Uterus (tissue), 4 donors: ENCODE results near the gene SURF2. TPM values are rescaled to one million over a fixed set of nuclear protein-coding genes. Genes with fewer than 3 reads are reported as not detected.
A peak's percentile ranks its signal among the peaks of the same experiment; 100 is the strongest.

Source experiments
- DNase-seq, 2 donors: peaks; one replicate each; pipeline ENCODE4 v3.0.0-alpha.2; 2019 to 2020
- H3K27ac ChIP-seq, 2 donors: fragments of 200-600 bp; sonication (generic); 1 replicate in 1 of 2; 2 replicates in 1 of 2; pipeline ENCODE4 v1.5.1; 2016 to 2018
- H3K27me3 ChIP-seq, 2 donors: fragments of 200-600 bp; sonication (generic); one replicate each; pipeline ENCODE4 v1.5.1; 2018 to 2019; ENCODE audit warnings: control low read depth in 1 of 2
- H3K36me3 ChIP-seq, 2 donors: fragments of 200-600 bp; sonication (generic); one replicate each; pipeline ENCODE4 v1.5.1; 2019; ENCODE audit warnings: control low read depth in 1 of 2
- H3K4me1 ChIP-seq, 2 donors: fragments of 200-600 bp; sonication (generic); one replicate each; pipeline ENCODE4 v1.5.1; 2018 to 2019; ENCODE audit warnings: control low read depth in 1 of 2
- H3K4me3 ChIP-seq, 2 donors: fragments of 200-600 bp; sonication (generic); 1 replicate in 1 of 2; 2 replicates in 1 of 2; pipeline ENCODE4 v1.5.1; 2018 to 2019; ENCODE audit warnings: mild to moderate bottlenecking in 1 of 2
- H3K9me3 ChIP-seq, 2 donors: fragments of 200-600 bp; sonication (generic); one replicate each; pipeline ENCODE4 v1.5.1; 2019; ENCODE audit warnings: control low read depth in 1 of 2
- POLR2A ChIP-seq, 2 donors: fragments of 450-650 bp; IDR thresholded peaks; one replicate each; pipeline ENCODE4 v1.6.1; 2016; ENCODE audit warnings: antibody characterized with exemption in 2 of 2, mild to moderate bottlenecking in 1 of 2, moderate library complexity in 1 of 2
- intact Hi-C: fragments of 100-400 bp; cut with DNase I; formaldehyde crosslinking; loops from one replicate; pipeline ENCODE4 v1.15.1; 2023; ENCODE audit warnings: low total_unique reads
- total RNA-seq, 4 donors: library from RNA; depleted of rRNA in 3 of 4; stranded (reverse); fragments of >200 nt in 3 of 4; gene quantifications; one replicate each; pipeline versions ENCODE4 v1.1.0 to v1.2.4, GENCODE V29; 2014 to 2023
- TF ChIP-seq, protein P1 (sequence below), 4 experiments: fragments of 200-600 bp in 2 of 4; fragments of 450-650 bp in 2 of 4; sonication (generic) in 2 of 4; IDR thresholded peaks; one replicate each; pipeline ENCODE4 v1.5.1; 2016 to 2019; ENCODE audit warnings: antibody characterized with exemption in 4 of 4, mild to moderate bottlenecking in 2 of 4, moderate library complexity in 1 of 4
- donor health status: DM: yes; HTN: yes; CAD: no.

The SURF2 gene
- total RNA-seq, 4 donors from 2014 or later, result 0.51 to 15.3 (median 5.9) TPM; not detected in 1

DNA sequence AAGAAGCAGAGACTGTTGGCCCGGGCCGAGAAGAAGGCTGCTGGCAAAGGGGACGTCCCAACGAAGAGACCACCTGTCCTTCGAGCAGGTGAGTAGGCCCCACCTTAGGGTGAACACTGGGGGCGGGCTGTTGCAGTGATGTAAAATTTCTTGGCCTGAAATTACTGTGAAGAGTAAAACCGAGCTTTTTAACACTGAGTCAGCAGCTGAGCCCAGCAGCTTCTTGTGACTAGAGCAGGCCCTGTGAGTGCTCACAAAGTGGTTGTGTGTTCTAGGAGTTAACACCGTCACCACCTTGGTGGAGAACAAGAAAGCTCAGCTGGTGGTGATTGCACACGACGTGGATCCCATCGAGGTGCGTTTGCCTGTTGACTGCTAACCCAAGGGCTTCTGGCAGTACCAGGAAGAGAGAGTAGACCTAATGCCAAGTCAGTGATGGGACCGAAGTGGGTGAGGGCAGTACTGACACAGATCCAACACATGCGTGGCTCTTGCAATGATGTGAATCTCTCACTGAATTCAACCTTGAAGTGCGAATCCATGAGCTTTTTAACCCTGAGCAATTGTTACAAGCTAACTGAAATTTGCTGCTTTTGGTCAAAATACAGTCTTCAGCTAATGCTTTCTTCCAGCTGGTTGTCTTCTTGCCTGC, 6.3 kb upstream of the SURF2 start:
- Histone ChIP-seq H3K27ac (no peak overlapping the region), H3K4me3 (no peak overlapping the region), H3K36me3 (no peaks in the 10 kb centered on the region), H3K9me3 (no peaks in the 10 kb centered on the region), H3K27me3 (no peaks in the 10 kb centered on the region), H3K4me1 (peaks cover 0 to 17% of the 10 kb centered on the region in 2 donors)
- TF ChIP-seq POLR2A (IDR thresholded peaks at IDR 0.05), result no peak
- TF ChIP-seq, protein P1, sequence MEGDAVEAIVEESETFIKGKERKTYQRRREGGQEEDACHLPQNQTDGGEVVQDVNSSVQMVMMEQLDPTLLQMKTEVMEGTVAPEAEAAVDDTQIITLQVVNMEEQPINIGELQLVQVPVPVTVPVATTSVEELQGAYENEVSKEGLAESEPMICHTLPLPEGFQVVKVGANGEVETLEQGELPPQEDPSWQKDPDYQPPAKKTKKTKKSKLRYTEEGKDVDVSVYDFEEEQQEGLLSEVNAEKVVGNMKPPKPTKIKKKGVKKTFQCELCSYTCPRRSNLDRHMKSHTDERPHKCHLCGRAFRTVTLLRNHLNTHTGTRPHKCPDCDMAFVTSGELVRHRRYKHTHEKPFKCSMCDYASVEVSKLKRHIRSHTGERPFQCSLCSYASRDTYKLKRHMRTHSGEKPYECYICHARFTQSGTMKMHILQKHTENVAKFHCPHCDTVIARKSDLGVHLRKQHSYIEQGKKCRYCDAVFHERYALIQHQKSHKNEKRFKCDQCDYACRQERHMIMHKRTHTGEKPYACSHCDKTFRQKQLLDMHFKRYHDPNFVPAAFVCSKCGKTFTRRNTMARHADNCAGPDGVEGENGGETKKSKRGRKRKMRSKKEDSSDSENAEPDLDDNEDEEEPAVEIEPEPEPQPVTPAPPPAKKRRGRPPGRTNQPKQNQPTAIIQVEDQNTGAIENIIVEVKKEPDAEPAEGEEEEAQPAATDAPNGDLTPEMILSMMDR (IDR thresholded peaks at IDR 0.05), result no peak
- no peak for DNase-seq
- intact Hi-C loops, result no loop called here

DNA sequence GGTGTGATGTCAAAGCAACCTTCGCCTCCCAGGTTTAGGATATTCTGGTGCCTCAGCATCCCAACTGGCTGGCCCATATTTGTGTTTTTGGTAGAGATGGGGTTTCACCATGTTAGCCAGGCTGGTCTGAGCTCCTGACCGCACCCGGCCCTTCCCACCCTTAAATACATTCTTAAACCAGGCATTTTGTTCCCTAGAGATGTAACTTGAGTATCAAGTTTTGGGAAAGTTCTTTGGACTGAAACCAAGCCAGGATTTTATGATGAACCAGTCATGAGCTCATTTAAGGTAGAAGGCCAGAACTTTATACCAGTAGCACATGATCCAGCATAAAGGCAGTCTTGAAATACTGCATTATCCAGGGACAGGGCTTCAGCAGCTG, 4.8 kb upstream of the SURF2 start:
- TF ChIP-seq, protein P1 (IDR thresholded peaks at IDR 0.05), result no peak
- TF ChIP-seq POLR2A (IDR thresholded peaks at IDR 0.05), result no peak
- H3K4me1 ChIP-seq, result peaks cover 0 to 18% of the 10 kb centered on the region in 2 donors
- H3K4me3 ChIP-seq, result no peak overlapping the region
- no peak for DNase-seq
- H3K9me3 ChIP-seq, result no peaks in the 10 kb centered on the region
- intact Hi-C loops, result no loop called here
- no peak overlapping the region for H3K27ac ChIP-seq
- H3K36me3 ChIP-seq, result no peaks in the 10 kb centered on the region
- no peaks in the 10 kb centered on the region for H3K27me3 ChIP-seq

DNA sequence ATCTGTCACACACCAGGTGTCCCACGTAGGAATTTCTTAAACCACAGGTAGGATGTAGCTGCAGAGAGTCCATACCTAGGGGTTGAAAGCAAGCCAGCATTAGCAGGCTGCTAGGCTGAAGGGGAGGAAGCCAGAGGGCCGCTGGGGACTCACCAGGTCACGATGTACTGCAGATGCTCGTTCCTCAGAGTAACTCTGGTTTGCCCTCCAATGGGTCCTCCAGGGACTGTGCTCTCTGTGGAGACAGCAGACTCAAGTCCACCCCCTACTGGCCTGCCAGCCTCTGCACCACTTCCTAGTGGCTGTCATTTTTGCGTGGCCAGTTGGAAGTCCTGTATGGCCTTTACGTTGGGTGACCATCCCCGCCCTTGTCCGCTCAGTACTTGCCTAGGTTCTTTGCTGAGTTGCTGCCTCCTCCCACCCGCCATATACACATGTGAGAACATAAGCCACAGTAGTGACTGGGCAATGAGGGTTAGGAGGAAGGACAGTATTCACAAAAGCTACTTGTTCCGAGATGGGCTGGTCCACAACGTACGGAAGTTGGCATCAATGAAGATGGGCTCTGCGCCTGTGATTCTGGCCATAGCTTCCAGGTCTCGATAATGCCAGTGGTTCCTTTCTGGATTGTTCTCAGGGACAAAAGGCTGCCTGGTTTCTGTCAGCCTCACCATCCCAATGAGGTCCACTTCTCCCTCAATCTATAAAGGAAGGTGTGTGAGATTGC, 4.3 kb upstream of the SURF2 start:
- DNase-seq, result no peak
- H3K27ac ChIP-seq, result no peak overlapping the region
- H3K4me3 ChIP-seq, result no peak overlapping the region
- no peak for TF ChIP-seq POLR2A (IDR thresholded peaks at IDR 0.05)
- TF ChIP-seq, protein P1 (IDR thresholded peaks at IDR 0.05), result peak in 1 of 4 experiments; percentile 6
- H3K27me3 ChIP-seq, result no peaks in the 10 kb centered on the region
- no peaks in the 10 kb centered on the region for H3K36me3 ChIP-seq
- intact Hi-C loops, result no loop called here
- peaks cover 0 to 16% of the 10 kb centered on the region in 2 donors for H3K4me1 ChIP-seq
- no peaks in the 10 kb centered on the region for H3K9me3 ChIP-seq

DNA sequence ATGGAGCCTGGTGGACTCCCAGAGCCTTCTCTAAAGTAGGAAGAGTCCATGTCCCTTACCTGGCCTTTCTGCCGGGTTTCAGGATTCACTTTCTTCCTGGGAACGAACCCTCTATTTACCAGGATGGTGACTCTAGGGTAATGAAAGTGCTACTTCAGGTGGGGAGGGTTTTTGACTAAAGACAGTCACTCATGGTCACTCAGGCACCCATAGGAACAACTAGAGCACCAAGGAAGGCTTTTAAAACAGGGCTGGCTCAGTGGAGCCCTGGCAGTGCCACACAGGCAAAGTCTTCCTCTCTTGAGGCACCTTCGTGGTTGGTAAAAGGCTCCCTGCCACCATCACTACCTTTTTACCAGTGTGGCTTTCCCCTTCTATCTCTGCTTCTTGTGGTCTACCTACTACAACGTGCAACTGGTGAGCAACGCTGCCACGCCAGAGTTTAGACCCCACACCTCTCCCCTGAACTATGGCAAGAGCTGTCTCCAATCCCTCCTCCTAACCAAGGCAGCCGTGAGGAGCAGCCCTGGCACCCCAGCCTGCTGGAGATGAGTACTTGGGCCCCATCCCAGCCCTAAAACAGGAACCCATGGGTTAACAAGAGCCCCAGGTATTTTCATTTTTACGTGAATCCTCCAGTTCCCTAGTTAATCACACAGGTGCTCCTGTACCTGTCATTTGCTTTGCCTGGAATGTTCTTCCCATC, 3.6 kb upstream of the SURF2 start:
- H3K9me3 ChIP-seq, result no peaks in the 10 kb centered on the region
- intact Hi-C loops, result no loop called here
- no peak for DNase-seq
- no peak overlapping the region for H3K27ac ChIP-seq
- TF ChIP-seq, protein P1 (IDR thresholded peaks at IDR 0.05), result no peak
- TF ChIP-seq POLR2A (IDR thresholded peaks at IDR 0.05), result no peak
- no peaks in the 10 kb centered on the region for H3K27me3 ChIP-seq
- H3K4me1 ChIP-seq, result peaks cover 0 to 19% of the 10 kb centered on the region in 2 donors
- H3K4me3 ChIP-seq, result no peak overlapping the region
- H3K36me3 ChIP-seq, result no peaks in the 10 kb centered on the region

DNA sequence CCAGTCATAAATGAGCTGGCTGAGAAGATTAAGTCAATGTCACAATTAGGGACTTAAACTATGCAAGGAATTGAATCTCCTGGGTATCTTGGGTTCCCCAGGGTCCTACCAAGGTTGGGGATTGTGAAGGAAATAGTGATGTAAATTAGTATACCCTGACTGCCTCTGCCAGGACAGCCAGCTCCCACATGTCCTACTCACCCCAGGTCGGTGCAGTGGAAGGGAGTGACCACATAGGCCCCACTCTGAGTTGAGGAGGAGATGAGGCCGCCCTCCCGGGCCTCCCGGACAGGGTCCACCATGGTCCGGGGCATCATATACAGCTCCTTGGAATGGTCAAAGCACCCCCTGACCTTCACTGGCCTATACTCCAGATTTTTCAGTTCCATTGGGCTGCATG, 2.8 kb upstream of the SURF2 start:
- Histone ChIP-seq H3K36me3 (no peaks in the 10 kb centered on the region), H3K27ac (no peak overlapping the region), H3K4me3 (no peak overlapping the region), H3K9me3 (no peaks in the 10 kb centered on the region), H3K27me3 (no peaks in the 10 kb centered on the region), H3K4me1 (peaks cover 0 to 20% of the 10 kb centered on the region in 2 donors)
- intact Hi-C loops, result no loop called here
- no peak for DNase-seq
- TF ChIP-seq, protein P1 (IDR thresholded peaks at IDR 0.05), result no peak
- no peak for TF ChIP-seq POLR2A (IDR thresholded peaks at IDR 0.05)
